ENCODE measurements around the gene USP34.

DNA sequence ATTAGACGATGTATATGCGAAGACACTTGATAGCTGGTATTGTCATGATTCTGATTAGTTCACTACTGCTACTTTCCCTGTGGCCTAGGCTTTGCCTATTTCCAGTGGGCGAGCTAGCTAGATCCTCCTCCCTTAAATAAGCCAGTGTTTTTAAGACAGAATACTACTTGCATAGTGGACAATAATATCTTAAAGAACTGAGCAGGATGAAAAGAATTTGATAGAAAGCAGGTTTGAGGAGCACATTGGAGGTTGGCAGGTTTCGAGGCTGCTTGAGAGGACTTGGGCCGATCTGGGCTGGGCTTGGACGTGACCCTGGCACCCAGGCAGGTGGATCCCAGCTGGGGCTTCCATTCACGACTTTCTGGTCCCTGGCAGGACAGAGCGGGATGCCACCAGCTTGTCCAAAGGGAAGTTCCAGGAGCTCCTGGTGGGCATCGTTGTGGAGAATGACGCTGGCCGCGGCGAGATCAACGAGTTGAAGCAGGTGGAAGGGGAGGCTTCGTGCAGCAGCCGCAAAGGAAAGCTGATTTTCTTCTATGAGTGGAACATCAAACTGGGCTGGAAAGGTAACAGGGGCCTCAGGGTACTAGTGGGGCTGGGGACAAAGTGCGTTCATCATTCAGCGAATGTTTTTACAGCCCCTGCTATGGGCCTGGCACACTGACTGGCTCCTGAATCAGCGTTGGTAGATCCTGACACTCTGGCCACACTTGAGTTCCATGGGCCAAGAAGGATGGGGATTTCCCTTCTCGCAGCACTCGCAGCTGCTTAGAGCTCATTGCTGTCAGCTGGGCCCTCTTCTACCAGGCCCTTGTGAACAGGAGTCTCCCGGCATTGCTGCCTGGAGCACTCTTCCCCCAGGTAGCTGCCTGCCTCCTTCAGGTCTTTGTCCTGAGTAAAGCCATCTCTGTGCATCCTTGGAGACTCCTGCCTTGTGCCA is 292.0 kb downstream of the USP34 start:
- TF ChIP-seq, protein P1, sequence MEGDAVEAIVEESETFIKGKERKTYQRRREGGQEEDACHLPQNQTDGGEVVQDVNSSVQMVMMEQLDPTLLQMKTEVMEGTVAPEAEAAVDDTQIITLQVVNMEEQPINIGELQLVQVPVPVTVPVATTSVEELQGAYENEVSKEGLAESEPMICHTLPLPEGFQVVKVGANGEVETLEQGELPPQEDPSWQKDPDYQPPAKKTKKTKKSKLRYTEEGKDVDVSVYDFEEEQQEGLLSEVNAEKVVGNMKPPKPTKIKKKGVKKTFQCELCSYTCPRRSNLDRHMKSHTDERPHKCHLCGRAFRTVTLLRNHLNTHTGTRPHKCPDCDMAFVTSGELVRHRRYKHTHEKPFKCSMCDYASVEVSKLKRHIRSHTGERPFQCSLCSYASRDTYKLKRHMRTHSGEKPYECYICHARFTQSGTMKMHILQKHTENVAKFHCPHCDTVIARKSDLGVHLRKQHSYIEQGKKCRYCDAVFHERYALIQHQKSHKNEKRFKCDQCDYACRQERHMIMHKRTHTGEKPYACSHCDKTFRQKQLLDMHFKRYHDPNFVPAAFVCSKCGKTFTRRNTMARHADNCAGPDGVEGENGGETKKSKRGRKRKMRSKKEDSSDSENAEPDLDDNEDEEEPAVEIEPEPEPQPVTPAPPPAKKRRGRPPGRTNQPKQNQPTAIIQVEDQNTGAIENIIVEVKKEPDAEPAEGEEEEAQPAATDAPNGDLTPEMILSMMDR (IDR thresholded peaks at IDR 0.05): no peak
- no peak for TF ChIP-seq POLR2A (IDR thresholded peaks at IDR 0.05)
